Psoas muscle (tissue), 8 donors: ENCODE data around the gene COPE. TPM values are rescaled to one million over a fixed set of nuclear protein-coding genes. Genes with fewer than 3 reads are reported as not detected.

Source experiments
- ATAC-seq, 4 donors: fragments of 200-7000 bp; cut with Tn5 transposase; one replicate each; pipeline ENCODE4 v1.9.1; 2020; ENCODE audit warnings: moderate library complexity in 3 of 4, mild to moderate bottlenecking in 2 of 4
- DNase-seq, 2 donors: peaks; one replicate each; pipeline ENCODE4 v3.0.0-alpha.2; 2020
- H3K27ac ChIP-seq: fragments of 200-600 bp; one replicate; pipeline ENCODE4 v1.8.0; 2022
- H3K27me3 ChIP-seq, 3 donors: fragments of 200-600 bp in 1 of 3; one replicate each; pipeline versions ENCODE4 v1.6.1 to v1.8.0; 2013 to 2022; ENCODE audit warnings: low read length in 2 of 3, mild to moderate bottlenecking in 2 of 3, moderate library complexity in 1 of 3; ENCODE audit not compliant: insufficient read depth in 3 of 3
- H3K36me3 ChIP-seq, 2 donors: fragments of 200-600 bp in 1 of 2; one replicate each; pipeline versions ENCODE4 v1.6.1 to v1.8.0; 2013 to 2022; ENCODE audit warnings: low read depth in 1 of 2, mild to moderate bottlenecking in 1 of 2, moderate library complexity in 1 of 2; ENCODE audit not compliant: insufficient read depth in 1 of 2
- H3K4me1 ChIP-seq: fragments of 200-600 bp; one replicate; pipeline ENCODE4 v1.8.0; 2022
- H3K4me3 ChIP-seq: fragments of 200-600 bp; one replicate; pipeline ENCODE4 v1.8.0; 2022; ENCODE audit warnings: mild to moderate bottlenecking
- H3K9me3 ChIP-seq: fragments of 200-600 bp; one replicate; pipeline ENCODE4 v1.8.0; 2022
- WGBS, 3 donors: extraction: QIAGEN DNeasy Blood & Tissue Kit; methylation state at CpG; one replicate each; pipeline versions ENCODE4 v1.1.6 to v1.1.7; 2013; 5-methylcytosine and 5-hydroxymethylcytosine counted together
- intact Hi-C, 2 donors: fragments of 100-400 bp; cut with DNase I; formaldehyde crosslinking; loops; one replicate each; pipeline versions ENCODE4 v1.11.0 to v1.14.2; 2022
- polyA plus RNA-seq, 3 donors: library from polyadenylated mRNA; stranded (reverse); fragments of 200-250 nt; gene quantifications; one replicate each; pipeline ENCODE4 v1.2.3, GENCODE V29; 2013
- total RNA-seq, 4 donors: library from RNA; stranded (reverse); fragmentation: NEBNext Ultra II Directional in 2 of 4; extraction: Animal tissue kit (Norgen Biotek cat#: 25700) in 2 of 4; gene quantifications; one replicate each; pipeline versions ENCODE4 v1.2.1 to v1.2.4, GENCODE V29; 2021 to 2023
- TF ChIP-seq, protein P1 (sequence below): fragments of 200-600 bp; IDR thresholded peaks from one replicate; pipeline ENCODE4 v1.8.0; 2022; ENCODE audit warnings: antibody characterized with exemption
- donor health status: healthy with polysubstance abuse.
- donor health status: DM: no; HTN: no; CAD: no; lungs with moderate emphysema.
- donor health status: Bipolar disorder and iron deficiency.
- donor health status: healthy.
- donor health status: DM: yes; HTN: yes; CAD: no.
- donor health status: DM: no; HTN: no; CAD: no.
- donor health status: DM: no; HTN: no; CAD: no.
- donor health status: DM: yes; HTN: yes; CAD: no.

Gene COPE
- total and polyA plus RNA-seq, 7 donors = 91.5 to 173 (median 110) TPM

DNA sequence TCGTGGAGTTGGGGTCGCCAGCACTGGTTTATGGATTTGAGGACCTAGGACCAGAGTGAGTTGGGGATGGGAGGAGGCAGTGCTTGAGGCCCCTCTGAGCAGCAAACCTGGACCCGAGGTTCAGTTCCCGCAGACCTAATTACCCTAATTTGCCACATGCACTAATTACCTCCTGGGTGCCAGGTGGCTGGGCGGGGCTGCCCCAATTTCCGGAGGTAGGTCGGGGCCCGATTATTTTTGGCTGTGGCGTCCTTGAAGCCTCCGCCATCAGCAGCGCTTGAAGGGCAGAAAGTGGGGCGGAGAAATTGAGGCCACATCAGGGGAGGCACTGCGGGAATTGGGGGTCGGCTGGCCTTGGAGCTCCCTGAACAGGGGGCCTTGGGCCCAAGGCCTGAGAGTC, 27.7 kb upstream of the COPE start:
- TF ChIP-seq, protein P1, sequence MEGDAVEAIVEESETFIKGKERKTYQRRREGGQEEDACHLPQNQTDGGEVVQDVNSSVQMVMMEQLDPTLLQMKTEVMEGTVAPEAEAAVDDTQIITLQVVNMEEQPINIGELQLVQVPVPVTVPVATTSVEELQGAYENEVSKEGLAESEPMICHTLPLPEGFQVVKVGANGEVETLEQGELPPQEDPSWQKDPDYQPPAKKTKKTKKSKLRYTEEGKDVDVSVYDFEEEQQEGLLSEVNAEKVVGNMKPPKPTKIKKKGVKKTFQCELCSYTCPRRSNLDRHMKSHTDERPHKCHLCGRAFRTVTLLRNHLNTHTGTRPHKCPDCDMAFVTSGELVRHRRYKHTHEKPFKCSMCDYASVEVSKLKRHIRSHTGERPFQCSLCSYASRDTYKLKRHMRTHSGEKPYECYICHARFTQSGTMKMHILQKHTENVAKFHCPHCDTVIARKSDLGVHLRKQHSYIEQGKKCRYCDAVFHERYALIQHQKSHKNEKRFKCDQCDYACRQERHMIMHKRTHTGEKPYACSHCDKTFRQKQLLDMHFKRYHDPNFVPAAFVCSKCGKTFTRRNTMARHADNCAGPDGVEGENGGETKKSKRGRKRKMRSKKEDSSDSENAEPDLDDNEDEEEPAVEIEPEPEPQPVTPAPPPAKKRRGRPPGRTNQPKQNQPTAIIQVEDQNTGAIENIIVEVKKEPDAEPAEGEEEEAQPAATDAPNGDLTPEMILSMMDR = no peak
- intact Hi-C loops = no loop called here
- Histone ChIP-seq H3K27ac (no peak overlapping the region), H3K36me3 (peaks cover 0 to 8% of the 10 kb centered on the region in 2 donors), H3K4me3 (no peak overlapping the region), H3K27me3 (no peaks in the 10 kb centered on the region), H3K9me3 (no peaks in the 10 kb centered on the region), H3K4me1 (no peaks in the 10 kb centered on the region)
- WGBS, 3 donors = 72 to 76% (median 75%) methylated on average over 14 of the region's 14 CpGs
- no peak for DNase-seq
- no peak for ATAC-seq

DNA sequence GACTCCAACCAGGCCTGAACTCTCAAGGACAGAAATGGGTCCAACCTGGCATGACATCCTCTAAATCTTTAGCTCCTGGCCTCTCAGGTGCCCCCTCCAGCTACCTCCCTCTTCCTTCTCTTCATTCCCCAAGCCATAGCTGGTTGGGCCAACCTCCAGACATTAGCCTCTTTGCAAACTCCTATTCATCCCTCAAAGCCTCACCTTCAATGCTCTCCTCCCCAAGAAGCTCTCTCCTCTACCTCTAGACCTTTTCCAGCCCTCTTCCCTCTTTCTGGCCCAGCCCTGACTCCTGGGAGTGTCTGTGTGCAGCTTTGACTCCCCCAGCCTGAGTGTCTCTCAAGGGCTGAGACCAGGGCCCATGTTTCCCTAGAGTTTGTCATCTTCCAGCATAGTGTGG, 27.1 kb upstream of the COPE start:
- no peak overlapping the region for H3K27ac ChIP-seq
- peaks cover 0 to 8% of the 10 kb centered on the region in 2 donors for H3K36me3 ChIP-seq
- no peaks in the 10 kb centered on the region for H3K27me3 ChIP-seq
- no peaks in the 10 kb centered on the region for H3K4me1 ChIP-seq
- intact Hi-C loops = no loop called here
- no peak overlapping the region for H3K4me3 ChIP-seq
- ATAC-seq = no peak
- TF ChIP-seq, protein P1 = no peak
- H3K9me3 ChIP-seq = no peaks in the 10 kb centered on the region
- DNase-seq = no peak

DNA sequence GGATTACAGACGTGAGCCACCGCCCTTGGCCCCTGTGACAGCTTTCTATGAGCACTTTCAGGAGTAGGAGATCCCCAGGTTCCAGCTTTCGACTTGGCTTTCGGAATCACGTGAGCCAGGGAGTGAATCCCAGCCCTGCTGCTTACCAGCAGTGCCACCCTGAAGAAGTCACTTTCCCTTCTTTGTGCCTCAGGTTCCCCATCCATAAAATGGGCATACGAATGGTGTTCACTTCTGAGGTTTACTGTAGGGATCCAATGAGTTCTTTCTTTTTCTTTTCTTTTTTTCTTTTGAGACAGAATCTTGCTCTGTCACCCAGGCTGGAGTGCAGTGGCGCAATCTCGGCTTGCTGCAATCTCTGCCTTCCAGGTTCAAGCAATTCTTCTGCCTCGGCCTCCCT, 26.1 kb upstream of the COPE start:
- Histone ChIP-seq H3K27ac (no peak overlapping the region), H3K4me3 (no peak overlapping the region), H3K9me3 (no peaks in the 10 kb centered on the region), H3K27me3 (no peaks in the 10 kb centered on the region), H3K36me3 (peaks cover 0 to 8% of the 10 kb centered on the region in 2 donors), H3K4me1 (no peaks in the 10 kb centered on the region)
- intact Hi-C loops = no loop called here
- 92 to 93% (median 93%) methylated on average over 9 of the region's 9 CpGs for WGBS, 3 donors
- TF ChIP-seq, protein P1 = no peak
- DNase-seq = no peak
- no peak for ATAC-seq

DNA sequence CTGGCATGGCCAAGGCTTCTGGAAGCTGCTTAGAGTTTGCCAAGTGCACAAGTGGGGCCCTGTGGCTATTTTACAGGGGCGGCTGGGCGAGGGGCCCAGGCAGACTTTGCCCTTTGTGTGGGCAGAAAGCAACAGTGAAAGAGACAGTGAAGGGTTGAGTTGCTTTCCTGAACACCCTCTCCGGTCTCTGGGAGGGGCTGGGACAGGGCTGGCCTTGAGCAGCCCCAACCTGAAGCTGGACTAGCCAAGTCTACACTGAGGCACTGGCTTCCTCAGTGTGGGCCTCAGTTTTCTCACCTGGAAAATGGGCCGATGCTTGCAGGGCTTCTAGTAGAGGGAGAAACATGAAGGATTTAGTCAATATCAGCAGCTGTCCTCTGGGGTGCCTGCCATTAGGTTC, 24.3 kb upstream of the COPE start:
- intact Hi-C loops = loop anchor here in 1 of 2 donors (5.0 kb wide), 1 partner anchor 44 kb away; no protein-coding TSS in a partner anchor
- ATAC-seq (no peak), DNase-seq (no peak)
- Histone ChIP-seq H3K36me3 (peaks cover 0 to 12% of the 10 kb centered on the region in 2 donors), H3K9me3 (no peaks in the 10 kb centered on the region), H3K4me3 (no peak overlapping the region), H3K27ac (no peak overlapping the region), H3K4me1 (peaks cover 8% of the 10 kb centered on the region), H3K27me3 (no peaks in the 10 kb centered on the region)
- 77 to 88% (median 81%) methylated on average over 4 of the region's 4 CpGs for WGBS, 3 donors
- TF ChIP-seq, protein P1 = no peak

DNA sequence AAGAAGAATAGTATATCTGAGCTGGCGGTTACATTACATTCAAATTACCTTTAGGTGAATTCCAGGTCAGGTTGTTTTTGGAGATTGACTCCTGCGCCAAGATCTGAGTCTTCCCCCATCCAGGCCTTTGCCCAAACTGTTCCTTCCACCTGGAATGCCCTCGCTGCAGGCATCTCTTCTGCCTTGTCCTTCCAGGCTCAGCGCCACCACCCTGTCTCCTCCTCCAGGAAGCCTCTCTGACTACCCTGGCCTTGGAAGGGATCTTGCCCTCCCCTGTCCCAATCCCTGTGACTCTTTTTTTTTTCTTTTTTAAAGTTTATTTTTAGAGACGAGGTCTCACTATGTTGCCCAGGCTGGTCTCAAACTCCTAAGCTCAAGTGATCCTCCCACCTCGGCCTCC, 23.5 kb upstream of the COPE start:
- Histone ChIP-seq H3K4me3 (no peak overlapping the region), H3K27ac (no peak overlapping the region), H3K36me3 (peaks cover 0 to 19% of the 10 kb centered on the region in 2 donors), H3K4me1 (peaks cover 8% of the 10 kb centered on the region), H3K27me3 (no peaks in the 10 kb centered on the region), H3K9me3 (no peaks in the 10 kb centered on the region)
- ATAC-seq (no peak), DNase-seq (no peak)
- WGBS, 3 donors = 89 to 94% (median 92%) methylated on average over 6 of the region's 6 CpGs
- TF ChIP-seq, protein P1 = no peak
- intact Hi-C loops = loop anchor here in 1 of 2 donors (5.0 kb wide), 1 partner anchor 45 kb away; no protein-coding TSS in a partner anchor
